H1 (cell line): Measurements from ENCODE around the gene CYP17A1. TPM values are rescaled to one million over a fixed set of nuclear protein-coding genes. Genes with fewer than 3 reads are reported as not detected.

Experiments used
- CTCF ChIA-PET: fragments of 300-600 bp; sonication (Branson Sonifier 250); formaldehyde crosslinking; loops from one replicate; lab custom pipeline; 2021; ENCODE audit not compliant: partially characterized antibody; lab: Charles Lee
- POLR2A ChIA-PET: fragments of 300-600 bp; sonication (Branson Sonifier 250); formaldehyde crosslinking; loops from one replicate; lab custom pipeline; 2021; ENCODE audit warnings: inconsistent platforms; ENCODE audit not compliant: partially characterized antibody; lab: Charles Lee
- DNase-seq, 2 experiments: peaks; one replicate each; pipeline versions ENCODE4 v3.0.0 to v3.0.0-alpha.2; 2010 to 2022; ENCODE audit warnings: low spot score in 2 of 2, low read depth in 1 of 2, mixed read lengths in 1 of 2
- FAIRE-seq: peaks from 2 replicates; lab custom pipeline; 2011; peaks lifted over from hg19 to GRCh38; lab: Jason Lieb, UNC
- H2AFZ ChIP-seq: 2 replicates; pipeline ENCODE4 v1.8.1; 2012; ENCODE audit warnings: low read length, inconsistent platforms
- H2AK5ac ChIP-seq: 2 replicates; pipeline ENCODE4 v1.6.1; 2013; ENCODE audit warnings: low read depth, low read length
- H2BK120ac ChIP-seq: replicated peaks from 2 replicates; pipeline ENCODE3; 2013; ENCODE audit warnings: low read depth, low read length, inconsistent platforms
- H2BK12ac ChIP-seq: 2 replicates; pipeline ENCODE4 v1.6.1; 2013; ENCODE audit warnings: low read depth, low read length
- H2BK15ac ChIP-seq: 2 replicates; pipeline ENCODE4 v1.6.1; 2013; ENCODE audit warnings: low read length
- H2BK20ac ChIP-seq: 2 replicates; pipeline ENCODE4 v1.6.1; 2013; ENCODE audit warnings: low read length
- H2BK5ac ChIP-seq: 2 replicates; pipeline ENCODE4 v1.6.1; 2013; ENCODE audit warnings: low read depth, low read length
- H3K14ac ChIP-seq: 2 replicates; pipeline ENCODE4 v1.6.1; 2013; ENCODE audit warnings: inconsistent platforms; ENCODE audit not compliant: insufficient read length
- H3K18ac ChIP-seq: 2 replicates; pipeline ENCODE4 v1.6.1; 2013; ENCODE audit warnings: low read length; ENCODE audit errors: extremely low read depth
- H3K23ac ChIP-seq: 2 replicates; pipeline ENCODE4 v1.6.1; 2013; ENCODE audit warnings: inconsistent platforms; ENCODE audit not compliant: insufficient read length
- H3K23me2 ChIP-seq: 2 replicates; pipeline ENCODE4 v1.6.1; 2013; ENCODE audit warnings: low read depth, low read length
- H3K27ac ChIP-seq: 2 replicates; pipeline ENCODE4 v1.6.1; 2011; ENCODE audit warnings: low read depth, low read length, inconsistent platforms
- H3K27me3 ChIP-seq, 4 experiments: replicated peaks in 1 of 4; 1 replicate in 1 of 4; 2 replicates in 3 of 4; pipeline versions ENCODE4 v1.6.1 to v1.8.1; 2011 to 2013; ENCODE audit warnings: low read length in 3 of 4, mild to moderate bottlenecking in 3 of 4, inconsistent platforms in 2 of 4, mixed read lengths in 2 of 4, moderate library complexity in 1 of 4; ENCODE audit not compliant: control insufficient read depth in 3 of 4, insufficient read depth in 3 of 4; ENCODE audit errors: extremely low read depth in 1 of 4
- H3K36me3 ChIP-seq, 4 experiments: 2 replicates each; pipeline versions ENCODE4 v1.6.1 to v1.8.1; 2011 to 2013; ENCODE audit warnings: mild to moderate bottlenecking in 4 of 4, low read length in 3 of 4, moderate library complexity in 2 of 4, control low read depth in 1 of 4, inconsistent platforms in 1 of 4; ENCODE audit not compliant: insufficient read depth in 4 of 4, control insufficient read depth in 2 of 4
- H3K4ac ChIP-seq: replicated peaks from 2 replicates; pipeline ENCODE3; 2013; ENCODE audit warnings: low read length, low read depth, mixed read lengths, inconsistent platforms; ENCODE audit not compliant: insufficient read length
- H3K4me1 ChIP-seq, 4 experiments: replicated peaks in 1 of 4; 1 replicate in 1 of 4; 2 replicates in 3 of 4; pipeline versions ENCODE4 v1.6.1 to v1.8.1; 2011 to 2013; ENCODE audit warnings: low read length in 3 of 4, inconsistent platforms in 2 of 4, mixed read lengths in 1 of 4; ENCODE audit not compliant: insufficient read depth in 4 of 4, control insufficient read depth in 3 of 4
- H3K4me2 ChIP-seq, 2 experiments: 2 replicates each; pipeline versions ENCODE4 v1.6.1 to v1.8.1; 2011 to 2013; ENCODE audit warnings: low read depth in 2 of 2, low read length in 2 of 2, control low read depth in 1 of 2, inconsistent platforms in 1 of 2, mild to moderate bottlenecking in 1 of 2; ENCODE audit not compliant: insufficient read depth in 1 of 2
- H3K4me3 ChIP-seq, 4 experiments: fragments of 200-600, 300-600 bp in 1 of 4; sonication (generic), shearing (Covaris generic), sonication (Bioruptor Twin) in 1 of 4; 2 replicates each; pipeline versions ENCODE4 v1.5.1 to v1.8.1; 2011 to 2016; ENCODE audit warnings: low read length in 4 of 4, low read depth in 3 of 4, control low read depth in 2 of 4, inconsistent platforms in 2 of 4, mild to moderate bottlenecking in 2 of 4, mixed read lengths in 1 of 4, moderate library complexity in 1 of 4; ENCODE audit not compliant: insufficient read depth in 2 of 4; ENCODE audit errors: extremely low read depth in 1 of 4
- H3K56ac ChIP-seq: replicated peaks from 2 replicates; pipeline ENCODE3; 2013; ENCODE audit warnings: low read depth, mild to moderate bottlenecking, mixed read lengths, low read length, inconsistent platforms; ENCODE audit not compliant: insufficient read length
- H3K79me1 ChIP-seq: 2 replicates; pipeline ENCODE4 v1.6.1; 2013; ENCODE audit warnings: low read depth, low read length, control low read depth
- H3K79me2 ChIP-seq, 2 experiments: 2 replicates each; pipeline versions ENCODE4 v1.6.1 to v1.8.1; 2012 to 2013; ENCODE audit warnings: low read length in 2 of 2, mild to moderate bottlenecking in 2 of 2, inconsistent platforms in 1 of 2; ENCODE audit not compliant: insufficient read depth in 2 of 2, control insufficient read depth in 1 of 2
- H3K9ac ChIP-seq, 4 experiments: replicated peaks in 1 of 4; 1 replicate in 1 of 4; 2 replicates in 3 of 4; pipeline versions ENCODE4 v1.6.1 to v1.8.1; 2011 to 2013; ENCODE audit warnings: low read depth in 3 of 4, low read length in 3 of 4, control low read depth in 2 of 4, mild to moderate bottlenecking in 2 of 4, moderate library complexity in 2 of 4, inconsistent platforms in 1 of 4; ENCODE audit errors: extremely low read depth in 1 of 4
- H3K9me3 ChIP-seq, 2 experiments: 2 replicates each; pipeline versions ENCODE4 v1.6.1 to v1.8.1; 2012 to 2013; ENCODE audit warnings: mild to moderate bottlenecking in 2 of 2, moderate library complexity in 2 of 2, control low read depth in 1 of 2, inconsistent platforms in 1 of 2, low read depth in 1 of 2, low read length in 1 of 2, mixed read lengths in 1 of 2; ENCODE audit not compliant: insufficient read depth in 2 of 2
- H4K20me1 ChIP-seq, 2 experiments: replicated peaks in 1 of 2; 2 replicates each; pipeline versions ENCODE3 to v1.8.1; 2011 to 2013; ENCODE audit warnings: inconsistent platforms in 2 of 2, low read length in 2 of 2, mild to moderate bottlenecking in 1 of 2; ENCODE audit not compliant: insufficient read depth in 2 of 2, control insufficient read depth in 1 of 2
- H4K5ac ChIP-seq: 2 replicates; pipeline ENCODE4 v1.6.1; 2013; ENCODE audit warnings: low read length, low read depth, mixed read lengths, inconsistent platforms; ENCODE audit not compliant: insufficient read length
- H4K8ac ChIP-seq: 2 replicates; pipeline ENCODE4 v1.8.0; 2013; ENCODE audit warnings: mild to moderate bottlenecking, moderate library complexity, low read length, inconsistent platforms; ENCODE audit not compliant: insufficient read depth; ENCODE audit errors: extremely low read depth
- H4K91ac ChIP-seq: replicated peaks from 2 replicates; pipeline ENCODE3; 2013; ENCODE audit warnings: low read length, mixed read lengths, inconsistent platforms; ENCODE audit not compliant: insufficient read length
- WGBS, 2 experiments: shearing (Covaris generic) in 1 of 2; methylation state at CpG; one replicate each; pipeline versions ENCODE4 v1.1.6 to v1.1.7; 2013 to 2015; ENCODE audit warnings: low lambda C conversion rate in 2 of 2, mixed read lengths in 2 of 2, inconsistent platforms in 1 of 2, low coverage in 1 of 2, missing lambda C conversion rate in 1 of 2; ENCODE audit not compliant: insufficient replicate concordance in 2 of 2, insufficient coverage in 1 of 2, insufficient read length in 1 of 2; ENCODE audit errors: extremely low coverage in 1 of 2, missing lambda C conversion rate in 1 of 2; 5-methylcytosine and 5-hydroxymethylcytosine counted together
- polyA plus RNA-seq, 7 experiments: library from polyadenylated mRNA; depleted of rRNA in 3 of 7; stranded (reverse) in 5 of 7; unstranded in 2 of 7; fragments of >200 nt in 5 of 7; fragments of 200-250 nt in 2 of 7; gene quantifications; 1 replicate in 5 of 7; 2 replicates in 1 of 7; 4 replicates in 1 of 7; pipeline versions ENCODE4 v1.2.1 to v1.2.3, GENCODE V29; 2011 to 2013; ENCODE audit warnings: missing spikeins in 2 of 7, mixed read lengths in 2 of 7
- total RNA-seq: library from RNA; stranded (reverse); fragmentation: NEBNext Ultra II Directional; extraction: Animal tissue kit (Norgen Biotek cat#: 25700); gene quantifications from 2 replicates; pipeline ENCODE4 v1.2.1, GENCODE V29; 2021

The CYP17A1 gene
- total and polyA plus RNA-seq, 2 of the 8 experiments (the other 6 are each of a cell fraction or from before 2014, with no cell fraction given), result not detected

DNA sequence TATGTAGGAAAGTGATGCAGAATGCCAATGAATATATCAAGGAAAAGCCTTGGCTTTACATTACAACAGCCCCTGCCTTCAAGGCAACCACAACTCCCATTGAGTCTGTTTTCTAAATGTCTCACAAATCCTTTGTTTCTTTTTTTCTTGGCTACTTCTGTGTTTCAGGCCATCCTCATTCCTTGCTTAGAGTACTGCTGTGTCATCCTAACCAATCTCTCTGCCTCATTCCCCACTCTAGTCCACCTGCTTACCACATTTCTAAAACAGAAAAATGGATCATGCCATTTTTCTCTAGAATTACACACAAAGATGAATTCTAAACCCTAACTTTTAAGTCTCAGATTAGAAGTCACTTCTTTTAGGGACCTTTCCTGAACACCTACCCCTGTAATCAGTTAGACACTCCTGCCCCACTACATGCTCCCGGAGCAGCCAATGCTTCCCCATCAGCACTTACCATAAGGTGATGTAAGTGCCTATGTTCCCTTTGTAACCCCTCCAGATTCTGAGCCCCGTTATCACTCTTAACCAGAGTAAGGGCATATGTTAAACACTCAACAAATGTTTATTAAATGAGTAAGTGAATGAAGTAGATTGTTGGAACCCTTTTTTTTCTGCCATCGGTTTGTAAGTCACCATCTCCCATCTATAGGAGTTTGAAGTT, 19.7 kb upstream of the CYP17A1 start:
- H3K79me2 ChIP-seq, result no peaks in the 10 kb centered on the region
- POLR2A ChIA-PET, result no interaction called here
- no peak overlapping the region for H3K27ac ChIP-seq
- no peak overlapping the region for H3K14ac ChIP-seq
- H3K9ac ChIP-seq, result no peak overlapping the region
- H2BK15ac ChIP-seq, result no peak overlapping the region
- no peak overlapping the region for H2BK20ac ChIP-seq
- H2BK5ac ChIP-seq, result no peak overlapping the region
- H3K4me3 ChIP-seq, result no peak overlapping the region
- FAIRE-seq (no peak), DNase-seq (no peak)
- no peak overlapping the region for H4K8ac ChIP-seq
- no peak overlapping the region for H3K56ac ChIP-seq
- no peaks in the 10 kb centered on the region for H3K9me3 ChIP-seq
- no peak overlapping the region for H2AFZ ChIP-seq
- WGBS, 2 experiments, result 89% methylated on average over 3 of the region's 3 CpGs; no CpG with 5 or more reads in 1 of the 2 experiments
- H3K23ac ChIP-seq, result no peak overlapping the region
- H2AK5ac ChIP-seq, result no peak overlapping the region
- H3K4ac ChIP-seq, result no peak overlapping the region
- H3K23me2 ChIP-seq, result no peaks in the 10 kb centered on the region
- H3K18ac ChIP-seq, result no peak overlapping the region
- CTCF ChIA-PET, result interaction anchor here (1.9 kb wide), 1 partner anchor 45 kb away, joined by 7 read pairs; no protein-coding TSS in a partner anchor
- no peak overlapping the region; a peak in 2 of 4 replicates for H3K4me2 ChIP-seq
- no peak overlapping the region for H4K91ac ChIP-seq
- H4K20me1 ChIP-seq, result peaks cover 0 to 1% of the 10 kb centered on the region in 2 experiments
- no peaks in the 10 kb centered on the region for H3K79me1 ChIP-seq
- H3K36me3 ChIP-seq, result no peaks in the 10 kb centered on the region; a peak in 1 of 8 replicates
- no peak overlapping the region for H4K5ac ChIP-seq
- no peak overlapping the region for H2BK120ac ChIP-seq
- H2BK12ac ChIP-seq, result no peak overlapping the region
- H3K4me1 ChIP-seq, result peaks cover 0 to 2% (median 0%) of the 10 kb centered on the region in 4 experiments; a peak in 2 of 7 replicates
- no peaks in the 10 kb centered on the region for H3K27me3 ChIP-seq
